Parathyroid adenoma (tissue), 2 donors: ENCODE data around the gene PIK3C3.

ENCODE experiments used
- H2AFZ ChIP-seq: fragments of 300-600 bp; sonication (generic); one replicate; pipeline ENCODE4 v1.7.0; 2017; ENCODE audit warnings: antibody characterized with exemption, mild to moderate bottlenecking
- H3K27ac ChIP-seq: fragments of 300-600 bp; sonication (generic); one replicate; pipeline ENCODE4 v1.7.0; 2017
- H3K27me3 ChIP-seq: fragments of 300-600 bp; sonication (generic); one replicate; pipeline ENCODE4 v1.7.0; 2017; ENCODE audit warnings: low read length; ENCODE audit not compliant: control insufficient read depth, insufficient read depth
- H3K36me3 ChIP-seq: fragments of 300-600 bp; sonication (generic); one replicate; pipeline ENCODE4 v1.7.0; 2017; ENCODE audit warnings: low read length; ENCODE audit not compliant: control insufficient read depth, insufficient read depth
- H3K4me1 ChIP-seq: fragments of 300-600 bp; sonication (generic); one replicate; pipeline ENCODE4 v1.7.0; 2017; ENCODE audit warnings: control low read depth
- H3K4me2 ChIP-seq: fragments of 300-600 bp; sonication (generic); one replicate; pipeline ENCODE4 v1.7.0; 2017; ENCODE audit warnings: low read length
- H3K4me3 ChIP-seq: fragments of 300-600 bp; sonication (generic); one replicate; pipeline ENCODE4 v1.7.0; 2017; ENCODE audit warnings: low read depth, low read length
- H3K79me2 ChIP-seq: fragments of 300-600 bp; sonication (generic); one replicate; pipeline ENCODE4 v1.7.0; 2017; ENCODE audit warnings: control low read depth
- H3K9ac ChIP-seq: fragments of 300-600 bp; sonication (generic); one replicate; pipeline ENCODE4 v1.7.0; 2017; ENCODE audit warnings: mild to moderate bottlenecking
- H3K9me3 ChIP-seq: fragments of 300-600 bp; sonication (generic); one replicate; pipeline ENCODE4 v1.7.0; 2017; ENCODE audit warnings: low read length; ENCODE audit not compliant: control insufficient read depth
- CTCF ChIP-seq: fragments of 300-600 bp; sonication (generic); IDR thresholded peaks from one replicate; pipeline ENCODE4 v1.7.0; 2017; ENCODE audit warnings: antibody characterized with exemption, mild to moderate bottlenecking
- donor health status: primary hyperparathyroidism.

Gene PIK3C3

GRCh38 chr18:41992703-41993102 is 37.7 kb downstream of the PIK3C3 start:
- no peak overlapping the region for H3K27ac ChIP-seq
- no peak overlapping the region for H3K9ac ChIP-seq
- H3K4me3 ChIP-seq: no peak overlapping the region
- H3K79me2 ChIP-seq: no peaks in the 10 kb centered on the region
- no peaks in the 10 kb centered on the region for H3K36me3 ChIP-seq
- H3K9me3 ChIP-seq: no peaks in the 10 kb centered on the region
- no peak for TF ChIP-seq CTCF
- H3K27me3 ChIP-seq: no peaks in the 10 kb centered on the region
- no peaks in the 10 kb centered on the region for H3K4me1 ChIP-seq
- H3K4me2 ChIP-seq: no peak overlapping the region
- H2AFZ ChIP-seq: no peak overlapping the region

- Histone ChIP-seq H2AFZ (no peak overlapping the region), H3K27me3 (no peaks in the 10 kb centered on the region), H3K4me2 (no peak overlapping the region), H3K79me2 (no peaks in the 10 kb centered on the region), H3K9me3 (no peaks in the 10 kb centered on the region), H3K4me1 (no peaks in the 10 kb centered on the region), H3K36me3 (no peaks in the 10 kb centered on the region), H3K27ac (no peak overlapping the region), H3K4me3 (no peak overlapping the region), H3K9ac (no peak overlapping the region)
- TF ChIP-seq CTCF: no peak
Measured at GRCh38 chr18:41993151-41993550, 38.1 kb downstream of the PIK3C3 start.

GRCh38 chr18:41996020-41996419 is 41.0 kb downstream of the PIK3C3 start:
- no peaks in the 10 kb centered on the region for H3K27me3 ChIP-seq
- H3K4me1 ChIP-seq: no peaks in the 10 kb centered on the region
- no peaks in the 10 kb centered on the region for H3K9me3 ChIP-seq
- no peak overlapping the region for H3K4me3 ChIP-seq
- H3K36me3 ChIP-seq: no peaks in the 10 kb centered on the region
- H3K9ac ChIP-seq: no peak overlapping the region
- H3K4me2 ChIP-seq: no peak overlapping the region
- H3K79me2 ChIP-seq: no peaks in the 10 kb centered on the region
- H2AFZ ChIP-seq: no peak overlapping the region
- H3K27ac ChIP-seq: no peak overlapping the region
- no peak for TF ChIP-seq CTCF

- H3K9me3 ChIP-seq: no peaks in the 10 kb centered on the region
- no peak overlapping the region for H2AFZ ChIP-seq
- no peak for TF ChIP-seq CTCF
- no peaks in the 10 kb centered on the region for H3K27me3 ChIP-seq
- no peaks in the 10 kb centered on the region for H3K79me2 ChIP-seq
- no peak overlapping the region for H3K4me2 ChIP-seq
- no peak overlapping the region for H3K9ac ChIP-seq
- no peak overlapping the region for H3K4me3 ChIP-seq
- no peaks in the 10 kb centered on the region for H3K36me3 ChIP-seq
- H3K4me1 ChIP-seq: no peaks in the 10 kb centered on the region
- H3K27ac ChIP-seq: no peak overlapping the region
Measured at GRCh38 chr18:41999751-42000150, 44.7 kb downstream of the PIK3C3 start.

GRCh38 chr18:42001801-42002200 is 46.8 kb downstream of the PIK3C3 start:
- no peaks in the 10 kb centered on the region for H3K36me3 ChIP-seq
- no peak overlapping the region for H3K4me3 ChIP-seq
- no peaks in the 10 kb centered on the region for H3K4me1 ChIP-seq
- H3K9me3 ChIP-seq: no peaks in the 10 kb centered on the region
- H3K9ac ChIP-seq: no peak overlapping the region
- H2AFZ ChIP-seq: no peak overlapping the region
- no peaks in the 10 kb centered on the region for H3K27me3 ChIP-seq
- no peak for TF ChIP-seq CTCF
- no peak overlapping the region for H3K4me2 ChIP-seq
- no peaks in the 10 kb centered on the region for H3K79me2 ChIP-seq
- H3K27ac ChIP-seq: no peak overlapping the region
